Stomach (tissue), 4 donors: ENCODE results near the gene ZNF653.

Experiments
- POLR2A ChIP-seq, 4 donors: fragments of 450-650 bp; IDR thresholded peaks; one replicate each; pipeline ENCODE4 v1.6.1; 2016; ENCODE audit warnings: antibody characterized with exemption in 4 of 4, control low read depth in 2 of 4, mild to moderate bottlenecking in 1 of 4, moderate library complexity in 1 of 4
- TF ChIP-seq, protein P1 (sequence below), 7 experiments: fragments of 450-650 bp in 4 of 7; fragments of 200-600 bp in 3 of 7; sonication (generic) in 3 of 7; IDR thresholded peaks; one replicate each; pipeline ENCODE4 v1.5.1; 2016 to 2019; ENCODE audit warnings: antibody characterized with exemption in 7 of 7, control low read depth in 2 of 7, mild to moderate bottlenecking in 1 of 7

DNA sequence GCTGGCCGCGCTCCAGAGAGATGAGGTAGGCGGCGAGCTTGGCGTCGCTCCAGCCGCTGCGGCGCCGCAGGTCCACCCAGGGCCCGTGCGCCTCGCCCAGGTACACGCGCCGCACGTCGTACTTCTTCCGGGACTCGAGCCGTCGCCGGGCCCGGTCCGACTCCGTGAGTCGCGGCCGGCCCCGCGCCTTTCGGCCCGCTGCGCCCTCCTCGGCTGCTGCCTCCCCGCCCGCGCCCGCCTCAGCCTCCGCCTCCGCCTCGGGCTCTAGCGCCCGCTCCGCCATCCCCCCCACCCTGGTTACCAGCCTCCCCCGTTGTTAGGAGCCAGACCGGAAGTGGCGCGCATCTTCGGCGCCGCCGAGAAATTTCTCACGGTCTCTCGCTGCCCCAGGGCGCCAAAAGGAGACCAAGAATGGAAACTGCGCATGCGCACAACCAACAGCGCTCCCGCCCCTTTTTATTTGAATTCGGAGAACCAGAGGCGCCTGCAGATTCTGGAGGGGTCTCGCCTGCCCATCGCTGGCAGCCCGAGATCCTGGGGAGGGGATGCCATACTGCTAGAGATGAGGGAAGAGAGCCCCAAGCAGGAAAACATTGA, at the start of gene ZNF653:
- TF ChIP-seq, protein P1, sequence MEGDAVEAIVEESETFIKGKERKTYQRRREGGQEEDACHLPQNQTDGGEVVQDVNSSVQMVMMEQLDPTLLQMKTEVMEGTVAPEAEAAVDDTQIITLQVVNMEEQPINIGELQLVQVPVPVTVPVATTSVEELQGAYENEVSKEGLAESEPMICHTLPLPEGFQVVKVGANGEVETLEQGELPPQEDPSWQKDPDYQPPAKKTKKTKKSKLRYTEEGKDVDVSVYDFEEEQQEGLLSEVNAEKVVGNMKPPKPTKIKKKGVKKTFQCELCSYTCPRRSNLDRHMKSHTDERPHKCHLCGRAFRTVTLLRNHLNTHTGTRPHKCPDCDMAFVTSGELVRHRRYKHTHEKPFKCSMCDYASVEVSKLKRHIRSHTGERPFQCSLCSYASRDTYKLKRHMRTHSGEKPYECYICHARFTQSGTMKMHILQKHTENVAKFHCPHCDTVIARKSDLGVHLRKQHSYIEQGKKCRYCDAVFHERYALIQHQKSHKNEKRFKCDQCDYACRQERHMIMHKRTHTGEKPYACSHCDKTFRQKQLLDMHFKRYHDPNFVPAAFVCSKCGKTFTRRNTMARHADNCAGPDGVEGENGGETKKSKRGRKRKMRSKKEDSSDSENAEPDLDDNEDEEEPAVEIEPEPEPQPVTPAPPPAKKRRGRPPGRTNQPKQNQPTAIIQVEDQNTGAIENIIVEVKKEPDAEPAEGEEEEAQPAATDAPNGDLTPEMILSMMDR (IDR thresholded peaks at IDR 0.05) = no peak
- no peak for TF ChIP-seq POLR2A (IDR thresholded peaks at IDR 0.05)
